ENCODE measurements around the gene PTH1R.
A peak's percentile ranks its signal among the peaks of the same experiment; 100 is the strongest.

Gene PTH1R

DNA sequence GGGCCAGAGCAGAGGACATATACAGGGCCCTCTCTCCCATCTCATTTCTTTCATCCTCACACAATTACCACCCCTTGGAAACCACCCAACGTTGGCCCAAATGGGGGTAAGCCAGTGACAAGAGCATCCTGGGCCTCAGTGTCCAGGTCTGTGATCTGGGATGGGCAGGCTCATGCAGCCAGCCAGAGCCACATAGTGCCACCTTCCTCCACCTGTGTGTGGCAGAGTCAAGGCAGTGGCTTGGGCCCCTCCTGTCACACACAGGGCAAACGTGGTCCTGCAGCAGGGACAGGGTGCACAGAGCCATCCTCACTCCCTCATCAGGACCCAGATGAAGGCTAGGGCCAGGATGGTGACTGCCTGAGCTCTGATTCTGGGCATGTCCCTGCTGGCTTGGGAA lies 12.0 kb upstream of the PTH1R start:
- Mint-ChIP-seq H3K4me3 (no peak overlapping the region), H3K27ac (no peak overlapping the region), H3K9me3 (no peaks in the 10 kb centered on the region), H3K4me1 (no peaks in the 10 kb centered on the region), H3K27me3 (peaks cover 2% of the 10 kb centered on the region), H3K36me3 (ENCODE audit: low read depth) (no peaks in the 10 kb centered on the region)
- DNase-seq: no peak
- ATAC-seq: no peak

DNA sequence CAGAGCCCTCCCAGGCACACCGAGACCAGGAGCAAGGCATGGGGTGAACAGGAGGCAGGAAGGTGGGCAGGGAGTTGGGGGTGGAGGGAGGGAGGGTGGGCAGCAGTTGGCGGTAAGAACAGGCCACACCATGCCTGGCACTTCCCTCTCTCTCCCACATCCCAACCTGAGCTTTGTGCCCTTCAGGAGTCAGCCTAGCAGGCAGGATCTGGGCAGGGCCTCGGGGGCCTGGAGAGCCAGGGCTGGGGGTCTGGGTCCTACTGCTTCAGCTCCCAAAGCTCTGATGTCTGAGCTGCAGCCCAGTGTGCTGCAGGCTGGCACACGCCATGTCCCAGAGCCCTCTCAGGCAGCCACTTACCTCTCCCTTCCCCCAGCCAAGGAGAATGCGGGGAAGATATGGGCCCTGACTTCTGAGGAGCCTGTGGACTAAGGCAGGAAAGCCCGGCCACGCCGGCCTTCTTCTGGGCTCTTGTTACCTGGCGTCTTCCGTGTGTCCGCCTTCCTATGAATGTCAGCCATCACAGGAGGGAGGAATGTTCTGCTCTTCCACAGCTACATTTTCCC lies 11.4 kb upstream of the PTH1R start:
- no peaks in the 10 kb centered on the region for H3K9me3 Mint-ChIP-seq
- H3K27me3 Mint-ChIP-seq: peaks cover 2% of the 10 kb centered on the region

DNA sequence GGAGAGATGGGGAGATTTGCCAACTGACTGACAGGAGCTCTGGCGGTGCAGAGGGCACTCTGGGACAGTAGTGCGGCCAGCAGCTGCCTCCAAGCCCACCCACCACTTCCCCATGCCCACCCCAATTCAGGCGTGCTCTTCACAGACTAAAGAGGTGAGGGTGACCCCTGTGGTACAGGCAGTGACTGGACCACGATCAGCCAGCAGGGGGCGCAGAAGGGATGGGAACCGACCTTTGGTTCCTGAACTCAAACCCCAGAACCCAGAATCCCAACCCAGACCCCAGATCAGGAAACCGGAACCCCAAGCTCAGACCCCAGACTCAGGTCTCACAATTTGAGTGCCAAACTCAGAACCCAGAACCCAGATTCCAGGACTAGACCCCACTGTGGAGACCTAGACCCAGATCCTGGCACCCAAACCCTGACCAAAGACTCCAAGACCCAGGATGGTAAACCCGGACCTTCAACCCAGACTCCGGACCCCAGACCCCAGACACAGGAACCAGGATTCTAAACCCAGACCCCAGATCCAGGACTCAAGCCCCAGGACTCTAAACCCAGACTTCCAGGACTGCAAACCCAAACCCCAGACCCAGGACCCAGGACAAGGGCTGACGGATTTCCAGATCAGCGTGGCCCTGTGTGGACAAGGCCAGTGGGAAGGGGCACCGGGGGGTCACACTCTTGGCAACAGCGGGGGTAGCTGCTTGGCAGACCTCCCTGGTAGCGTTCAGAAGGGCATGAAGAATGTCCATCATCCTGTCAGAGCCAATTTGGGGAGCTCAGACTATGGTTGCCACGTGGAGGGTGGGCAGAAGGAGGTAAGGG lies 10.6 kb upstream of the PTH1R start:
- Mint-ChIP-seq H3K27me3 (peaks cover 2% of the 10 kb centered on the region), H3K4me1 (no peaks in the 10 kb centered on the region), H3K9me3 (no peaks in the 10 kb centered on the region), H3K27ac (no peak overlapping the region), H3K36me3 (ENCODE audit: low read depth) (no peaks in the 10 kb centered on the region), H3K4me3 (no peak overlapping the region)
- DNase-seq: peak; percentile 89
- ATAC-seq: peak; percentile 42

More for the DNA sequence above, 11.4 kb upstream of the PTH1R start:
- no peak for DNase-seq
- no peak overlapping the region for H3K4me3 Mint-ChIP-seq
- no peaks in the 10 kb centered on the region for H3K4me1 Mint-ChIP-seq
- no peak for ATAC-seq
- H3K27ac Mint-ChIP-seq: no peak overlapping the region
- H3K36me3 Mint-ChIP-seq (ENCODE audit: low read depth): no peaks in the 10 kb centered on the region

DNA sequence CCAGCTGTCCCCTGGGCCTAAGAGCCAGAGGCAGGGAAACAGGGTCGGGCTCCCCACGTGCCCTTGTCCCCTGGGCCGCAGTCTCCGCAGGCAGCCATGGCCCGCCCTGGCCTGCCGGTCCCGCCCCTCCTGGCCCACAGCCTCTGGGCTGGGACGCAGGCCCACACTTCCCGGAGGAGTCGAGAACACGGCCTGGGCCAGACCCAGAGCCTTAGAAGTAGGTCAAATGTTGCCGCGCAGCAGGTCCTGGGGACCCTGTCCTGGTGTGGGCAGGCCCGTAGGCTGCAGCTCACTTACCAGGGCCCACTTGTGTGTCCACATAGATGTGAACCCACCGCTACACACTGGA lies 10.0 kb upstream of the PTH1R start:
- ATAC-seq: no peak
- no peaks in the 10 kb centered on the region for H3K36me3 Mint-ChIP-seq (ENCODE audit: low read depth)
- DNase-seq: no peak
- H3K4me1 Mint-ChIP-seq: no peaks in the 10 kb centered on the region
- H3K4me3 Mint-ChIP-seq: no peak overlapping the region
- H3K27ac Mint-ChIP-seq: no peak overlapping the region
- no peaks in the 10 kb centered on the region for H3K9me3 Mint-ChIP-seq
- peaks cover 2% of the 10 kb centered on the region for H3K27me3 Mint-ChIP-seq

DNA sequence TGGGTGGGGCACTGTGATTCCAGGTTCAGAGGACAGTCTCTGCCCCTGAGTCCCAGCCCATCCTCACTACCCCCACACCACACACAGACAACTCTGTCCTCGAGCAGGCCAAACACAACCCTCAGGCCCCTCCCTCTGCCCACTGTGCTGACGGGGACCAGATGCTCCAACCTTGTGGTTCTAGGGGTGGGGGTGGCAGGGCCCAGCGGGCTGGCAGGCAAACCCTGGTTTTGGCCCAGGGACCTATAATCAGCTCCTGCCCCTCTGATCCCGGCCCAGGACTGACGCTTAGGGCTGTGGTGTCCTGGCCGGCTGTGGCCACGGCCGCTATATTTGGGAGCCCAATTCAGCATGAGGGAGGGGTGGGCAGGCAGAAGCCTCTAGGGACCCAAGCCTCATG lies 9.2 kb upstream of the PTH1R start:
- Mint-ChIP-seq H3K9me3 (no peaks in the 10 kb centered on the region), H3K36me3 (ENCODE audit: low read depth) (no peaks in the 10 kb centered on the region), H3K27me3 (peaks cover 2% of the 10 kb centered on the region), H3K4me1 (peaks cover 5% of the 10 kb centered on the region), H3K27ac (no peak overlapping the region), H3K4me3 (no peak overlapping the region)
- DNase-seq (no peak), ATAC-seq (no peak)

DNA sequence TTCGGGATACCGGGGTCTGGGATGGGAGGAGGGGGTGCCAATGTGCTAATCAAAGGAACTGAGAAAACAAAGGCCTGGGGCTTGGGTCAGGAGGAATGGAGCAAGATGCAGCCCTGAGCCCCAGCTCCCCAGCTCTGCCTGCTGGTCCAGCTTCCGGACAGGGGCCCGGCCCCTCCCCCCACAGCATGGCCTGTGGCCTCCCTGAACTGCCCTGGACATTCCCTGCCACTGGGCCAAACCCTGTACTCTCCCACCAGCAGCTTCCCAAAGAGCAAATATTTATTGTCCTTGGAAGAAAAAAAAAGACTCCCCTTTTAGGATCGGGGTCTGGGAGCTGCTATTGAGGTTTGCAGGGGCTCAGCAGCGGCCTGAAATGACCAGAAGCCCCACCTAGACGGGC lies 8.6 kb upstream of the PTH1R start:
- Mint-ChIP-seq H3K27me3 (peaks cover 2% of the 10 kb centered on the region), H3K27ac (no peak overlapping the region), H3K4me3 (no peak overlapping the region), H3K4me1 (peaks cover 9% of the 10 kb centered on the region), H3K9me3 (no peaks in the 10 kb centered on the region), H3K36me3 (ENCODE audit: low read depth) (no peaks in the 10 kb centered on the region)
- ATAC-seq: no peak
- DNase-seq: no peak

DNA sequence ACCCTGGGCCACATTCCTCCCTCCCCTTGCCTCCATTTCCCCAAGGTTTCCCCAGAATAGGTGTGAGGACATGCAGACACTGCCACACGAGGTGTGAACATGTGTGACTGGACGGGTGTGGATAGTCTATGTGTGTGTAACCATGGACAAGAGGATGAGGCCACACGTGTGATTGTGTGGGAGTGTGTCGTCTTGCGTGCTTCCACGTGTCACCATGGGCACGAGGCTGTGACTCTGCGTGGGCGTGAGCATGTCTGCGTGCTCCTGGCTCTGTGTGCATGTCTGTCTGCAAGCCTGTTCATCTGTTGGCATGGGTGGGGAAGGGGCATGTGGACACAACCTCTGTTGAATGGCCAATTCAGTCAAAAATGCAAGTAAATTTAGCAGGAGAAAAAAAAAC lies 8.1 kb upstream of the PTH1R start:
- no peak for DNase-seq
- no peak overlapping the region for H3K27ac Mint-ChIP-seq
- H3K4me3 Mint-ChIP-seq: no peak overlapping the region
- peaks cover 14% of the 10 kb centered on the region for H3K4me1 Mint-ChIP-seq
- no peak for ATAC-seq
- no peaks in the 10 kb centered on the region for H3K36me3 Mint-ChIP-seq (ENCODE audit: low read depth)
- peaks cover 2% of the 10 kb centered on the region for H3K27me3 Mint-ChIP-seq
- H3K9me3 Mint-ChIP-seq: no peaks in the 10 kb centered on the region

DNA sequence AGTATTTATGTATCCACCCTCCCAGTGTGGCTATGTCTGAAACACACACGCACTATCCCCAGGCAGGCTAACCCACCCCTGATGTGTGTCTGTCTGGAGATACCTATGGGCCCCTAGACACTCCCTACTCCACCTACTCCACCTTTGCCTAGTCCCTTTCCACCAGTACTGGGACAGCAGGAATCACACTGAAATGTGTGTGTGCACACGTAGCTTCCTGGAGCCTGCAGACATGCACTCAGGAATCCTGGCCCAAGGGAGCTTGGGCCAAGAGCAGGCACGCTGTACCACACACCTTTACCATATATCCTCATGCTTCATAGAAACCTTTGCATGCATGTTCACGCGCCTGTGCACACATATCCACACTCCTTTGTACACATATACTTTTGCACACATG lies 6.9 kb upstream of the PTH1R start:
- peaks cover 15% of the 10 kb centered on the region for H3K4me1 Mint-ChIP-seq
- H3K9me3 Mint-ChIP-seq: no peaks in the 10 kb centered on the region

DNA sequence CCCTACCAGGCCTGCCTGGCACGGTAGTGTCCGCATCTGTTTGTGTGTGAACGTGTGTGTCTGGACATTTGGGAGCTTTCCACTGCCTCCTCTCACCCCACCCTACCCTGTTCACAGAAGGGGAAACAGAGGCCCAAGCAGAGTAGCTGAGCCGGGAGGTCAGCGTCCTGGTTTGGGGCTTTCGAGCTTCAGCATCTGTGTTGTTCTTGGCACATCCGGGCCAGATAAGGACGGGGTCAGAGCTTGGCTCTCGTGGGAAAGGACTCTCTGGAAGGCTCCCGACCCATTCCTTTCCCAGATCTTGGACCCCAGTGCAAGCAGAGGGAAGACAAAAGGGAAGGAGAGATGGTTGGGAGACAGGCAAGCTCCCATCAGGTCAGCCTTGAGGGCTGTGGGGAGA lies 6.3 kb upstream of the PTH1R start:
- H3K4me3 Mint-ChIP-seq: no peak overlapping the region
- H3K4me1 Mint-ChIP-seq: peaks cover 15% of the 10 kb centered on the region
- ATAC-seq (no peak), DNase-seq (no peak)
- no peak overlapping the region for H3K27ac Mint-ChIP-seq
- H3K9me3 Mint-ChIP-seq: no peaks in the 10 kb centered on the region
- peaks cover 2% of the 10 kb centered on the region for H3K27me3 Mint-ChIP-seq
- no peaks in the 10 kb centered on the region for H3K36me3 Mint-ChIP-seq (ENCODE audit: low read depth)

More for the DNA sequence above, 6.9 kb upstream of the PTH1R start:
- no peak overlapping the region for H3K4me3 Mint-ChIP-seq
- H3K27ac Mint-ChIP-seq: no peak overlapping the region
- DNase-seq: no peak
- no peaks in the 10 kb centered on the region for H3K36me3 Mint-ChIP-seq (ENCODE audit: low read depth)
- ATAC-seq: no peak
- peaks cover 2% of the 10 kb centered on the region for H3K27me3 Mint-ChIP-seq

DNA sequence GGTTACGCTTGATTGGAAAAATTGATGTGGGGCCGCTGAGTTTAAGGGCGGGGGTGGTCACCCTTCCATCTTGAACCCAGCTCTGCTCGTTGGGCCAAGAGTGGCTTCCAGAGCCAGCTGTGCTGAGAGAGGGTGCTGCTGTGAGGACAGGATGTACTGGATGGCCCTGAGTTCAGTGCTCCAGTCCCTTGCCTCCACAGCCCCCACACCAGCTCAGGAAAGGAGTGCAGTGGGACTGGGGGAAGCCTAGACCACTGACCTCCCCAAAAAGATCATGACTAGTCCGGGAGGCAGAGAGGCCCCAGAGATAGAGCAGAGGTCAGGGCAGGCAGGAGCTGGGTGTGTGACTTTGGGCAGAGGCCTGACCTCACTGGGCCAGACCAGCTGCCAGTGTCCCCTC lies 4.0 kb upstream of the PTH1R start:
- Mint-ChIP-seq H3K4me1 (peaks cover 15% of the 10 kb centered on the region), H3K4me3 (no peak overlapping the region), H3K36me3 (ENCODE audit: low read depth) (no peaks in the 10 kb centered on the region), H3K27ac (no peak overlapping the region), H3K9me3 (no peaks in the 10 kb centered on the region), H3K27me3 (no peaks in the 10 kb centered on the region)
- no peak for DNase-seq
- ATAC-seq: no peak

DNA sequence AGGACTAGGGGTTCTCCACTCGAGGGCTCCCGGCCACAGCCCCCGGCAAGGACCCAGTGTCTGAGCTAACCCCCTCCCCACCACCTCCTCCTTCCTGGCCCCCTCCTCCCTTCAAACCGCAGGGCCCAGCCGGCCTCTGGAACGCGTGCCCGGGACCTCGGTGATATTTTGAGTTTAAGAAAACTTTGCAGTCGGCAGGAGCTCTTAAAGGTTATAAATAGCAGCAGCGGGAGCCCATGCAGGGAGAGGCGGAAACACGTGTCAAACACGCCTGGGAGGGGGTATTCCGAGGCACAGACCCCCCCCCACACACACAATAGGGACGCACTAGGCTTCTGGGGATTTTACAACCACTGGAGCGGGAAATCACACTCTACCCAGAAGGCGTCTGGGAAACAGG lies 3.1 kb upstream of the PTH1R start:
- H3K27ac Mint-ChIP-seq: no peak overlapping the region
- DNase-seq: no peak

DNA sequence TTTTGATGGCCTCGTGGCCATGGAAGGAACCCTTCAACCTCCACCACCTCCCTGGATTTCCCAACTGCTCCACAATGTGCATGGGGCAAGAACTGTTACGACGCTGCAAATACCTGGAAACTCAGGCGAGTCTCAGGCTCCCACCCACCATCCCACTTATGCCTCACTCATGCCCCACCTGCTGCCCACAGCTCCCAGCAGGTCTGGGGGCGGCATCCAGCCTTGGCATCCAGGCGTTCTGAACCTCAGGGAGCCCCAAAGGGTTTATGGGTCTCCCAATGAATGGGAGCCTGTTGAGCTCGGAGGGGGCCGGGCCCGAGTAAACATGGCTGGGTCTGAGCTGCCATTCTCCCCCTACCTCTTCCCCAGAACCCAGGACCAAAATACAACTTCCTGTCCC lies 2.0 kb upstream of the PTH1R start:
- H3K36me3 Mint-ChIP-seq (ENCODE audit: low read depth): no peaks in the 10 kb centered on the region
- ATAC-seq (no peak), DNase-seq (no peak)
- no peak overlapping the region for H3K4me3 Mint-ChIP-seq
- peaks cover 13% of the 10 kb centered on the region for H3K27me3 Mint-ChIP-seq
- H3K27ac Mint-ChIP-seq: no peak overlapping the region
- H3K9me3 Mint-ChIP-seq: no peaks in the 10 kb centered on the region
- peaks cover 17% of the 10 kb centered on the region for H3K4me1 Mint-ChIP-seq

More for the DNA sequence above, 3.1 kb upstream of the PTH1R start:
- H3K4me3 Mint-ChIP-seq: no peak overlapping the region
- no peaks in the 10 kb centered on the region for H3K36me3 Mint-ChIP-seq (ENCODE audit: low read depth)
- ATAC-seq: no peak
- peaks cover 15% of the 10 kb centered on the region for H3K4me1 Mint-ChIP-seq
- peaks cover 3% of the 10 kb centered on the region for H3K27me3 Mint-ChIP-seq
- no peaks in the 10 kb centered on the region for H3K9me3 Mint-ChIP-seq

DNA sequence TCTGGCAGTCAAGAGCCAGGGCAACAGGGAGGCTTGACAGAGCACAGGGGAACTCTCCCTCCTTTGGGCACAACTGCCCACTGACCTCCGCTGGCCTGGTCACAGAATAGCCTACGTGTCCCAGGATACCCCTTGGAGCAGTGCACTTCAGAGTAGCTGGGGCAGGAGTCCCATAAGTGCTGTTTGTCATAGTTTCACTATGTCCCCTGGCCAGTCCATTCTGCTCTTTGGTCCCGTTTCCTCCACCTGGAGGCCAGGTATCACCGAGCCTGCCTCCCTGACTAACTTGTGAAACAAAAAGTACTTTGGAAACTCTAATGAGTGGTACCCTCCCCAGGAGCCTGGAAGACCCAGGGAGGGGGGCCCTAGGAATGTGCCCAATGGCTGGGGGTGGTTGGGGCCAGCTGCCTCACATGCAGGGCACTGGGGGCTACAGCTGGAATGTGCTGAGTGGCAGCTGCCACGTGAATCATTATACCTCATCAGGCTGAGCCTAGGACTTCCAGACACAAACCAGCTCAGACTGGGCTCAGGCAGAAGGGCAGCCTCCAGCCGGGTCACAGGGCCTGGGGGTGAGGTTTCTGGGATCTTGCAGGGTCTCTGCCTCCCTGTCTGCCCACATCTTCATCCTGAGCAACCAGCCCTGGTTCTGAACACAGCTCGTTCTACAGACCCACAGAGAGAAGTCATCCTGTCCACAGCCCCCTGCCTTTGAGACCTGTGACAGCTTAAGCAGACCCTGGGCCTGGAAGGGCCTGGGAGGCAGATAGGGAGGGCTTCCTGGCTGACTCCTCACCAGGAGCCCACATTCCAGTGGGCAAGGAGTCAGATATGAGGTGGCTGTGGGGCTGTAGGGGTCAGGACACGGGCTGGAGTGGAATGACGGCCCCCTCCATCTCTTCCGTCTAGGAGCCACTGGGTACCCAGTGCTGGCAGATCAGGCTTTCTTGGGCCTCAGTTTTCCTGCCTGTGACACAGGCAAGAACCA lies 914 bp upstream of the PTH1R start:
- Mint-ChIP-seq H3K27me3 (peaks cover 19% of the 10 kb centered on the region), H3K27ac (no peak overlapping the region), H3K9me3 (no peaks in the 10 kb centered on the region), H3K36me3 (ENCODE audit: low read depth) (no peaks in the 10 kb centered on the region), H3K4me1 (peaks cover 17% of the 10 kb centered on the region), H3K4me3 (no peak overlapping the region)
- DNase-seq: no peak
- ATAC-seq: no peak

DNA sequence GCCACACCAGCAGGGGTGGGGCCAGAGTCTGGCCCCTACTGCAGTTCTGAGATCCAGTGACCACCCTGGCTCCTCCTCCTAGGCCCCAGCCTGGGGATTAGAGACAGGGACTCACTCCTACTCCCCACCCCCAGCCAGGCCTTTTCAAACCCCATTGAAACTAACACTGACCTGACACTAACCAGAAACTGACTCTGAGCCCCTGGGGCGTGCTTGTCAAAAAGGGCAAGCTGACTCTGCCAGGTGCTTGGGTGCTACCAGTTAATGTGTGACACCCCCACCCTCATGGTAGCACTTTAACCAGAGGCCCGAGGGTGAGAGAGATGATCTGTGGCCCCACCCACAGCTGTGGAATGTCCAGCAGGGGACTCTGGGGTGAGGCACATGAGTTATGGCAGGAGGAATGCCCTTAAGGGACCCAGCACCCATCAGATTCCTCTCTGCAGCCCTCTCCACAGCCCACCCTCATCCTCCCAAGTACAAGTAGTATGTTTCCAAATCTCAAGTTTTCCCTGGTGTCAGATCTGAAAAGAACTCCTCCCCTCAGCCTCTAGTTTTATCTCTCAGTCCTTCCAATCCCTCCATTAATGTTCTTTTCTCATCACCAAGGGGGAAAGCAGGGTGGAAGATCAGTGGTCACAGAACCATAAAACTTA lies 1.4 kb downstream of the PTH1R start:
- Mint-ChIP-seq H3K27ac (no peak overlapping the region), H3K4me3 (no peak overlapping the region), H3K9me3 (no peaks in the 10 kb centered on the region), H3K36me3 (ENCODE audit: low read depth) (no peaks in the 10 kb centered on the region), H3K27me3 (peaks cover 27% of the 10 kb centered on the region), H3K4me1 (peaks cover 12% of the 10 kb centered on the region)
- DNase-seq: no peak
- ATAC-seq: no peak

Measured in activated naive CD8-positive, alpha-beta T cell treated with anti-CD3 and anti-CD28 coated beads, Interleukin-2, amount 50 U/mL, for 24 hours (primary cell).